HCT116 (cell line): ENCODE data around the gene DRAM1. TPM values are rescaled to one million over a fixed set of nuclear protein-coding genes. Genes with fewer than 3 reads are reported as not detected.

ENCODE experiments used
- ATAC-seq: fragments of 200-7000 bp; cut with Tn5 transposase; 2 replicates; pipeline ENCODE4 v1.9.1; 2020; ENCODE audit warnings: mild to moderate bottlenecking, moderate library complexity
- BruUV-seq: library from RNA; stranded (reverse); fragments of 400-500 nt; replicated peaks from 2 replicates; lab custom pipeline; 2021; lab: Mats Ljungman, UMichigan
- CTCF ChIA-PET: fragments of 300-600 bp; sonication (Branson Sonifier 250); formaldehyde crosslinking; loops from one replicate; lab custom pipeline; 2021; ENCODE audit warnings: antibody characterized with exemption; lab: Charles Lee
- POLR2A ChIA-PET: fragments of 300-600, 350-600 bp; sonication (Branson Sonifier 250); formaldehyde crosslinking; loops from one replicate; lab custom pipeline; 2021; ENCODE audit warnings: antibody characterized with exemption; lab: Charles Lee
- RAD21 ChIA-PET, 2 experiments: fragments of 300-600 bp; sonication (Branson Sonifier 250); formaldehyde crosslinking; loops; one replicate each; lab custom pipeline; 2023; ENCODE audit warnings: low total read pairs in 2 of 2; ENCODE audit not compliant: uncharacterized antibody in 2 of 2, unreplicated experiment in 2 of 2, low non-redundant PET in 1 of 2; lab: Charles Lee
- DNase-seq: peaks from one replicate; pipeline ENCODE4 v3.0.0-alpha.2; 2010; ENCODE audit warnings: low read depth, low spot score
- H2AFZ ChIP-seq: fragments of 200-600 bp; shearing (Covaris generic), sonication (generic); 2 replicates; pipeline ENCODE4 v1.6.1; 2017; ENCODE audit warnings: low read depth, mixed run types, mixed read lengths, antibody characterized with exemption, low read length; ENCODE audit not compliant: poor library complexity, severe bottlenecking
- H3K27ac ChIP-seq: 2 replicates; pipeline ENCODE4 v1.5.1; 2012; ENCODE audit warnings: low read depth, low read length
- H3K27me3 ChIP-seq: fragments of 200-600 bp; sonication (generic); 2 replicates; pipeline ENCODE4 v1.6.1; 2016; ENCODE audit warnings: mixed run types, low read length, mixed read lengths; ENCODE audit not compliant: insufficient read depth
- H3K36me3 ChIP-seq, 2 experiments: fragments of 200-500 bp in 1 of 2; fragments of 200-600 bp in 1 of 2; sonication (Bioruptor generic) in 1 of 2; sonication (generic) in 1 of 2; 2 replicates each; pipeline versions ENCODE4 v1.5.1 to v1.6.1; 2014 to 2016; ENCODE audit warnings: low read length in 2 of 2, inconsistent platforms in 1 of 2, mixed read lengths in 1 of 2, mixed run types in 1 of 2; ENCODE audit not compliant: insufficient read depth in 2 of 2, control insufficient read depth in 1 of 2
- H3K4me1 ChIP-seq, 2 experiments: fragments of 200-600 bp in 1 of 2; sonication (generic) in 1 of 2; 2 replicates each; pipeline versions ENCODE4 v1.5.1 to v1.6.1; 2012 to 2017; ENCODE audit warnings: low read length in 2 of 2, inconsistent platforms in 1 of 2, mild to moderate bottlenecking in 1 of 2, mixed read lengths in 1 of 2, mixed run types in 1 of 2, moderate library complexity in 1 of 2; ENCODE audit not compliant: insufficient read depth in 2 of 2, control insufficient read depth in 1 of 2
- H3K4me2 ChIP-seq: fragments of 200-600 bp; sonication (generic); 2 replicates; pipeline ENCODE4 v1.6.1; 2017; ENCODE audit warnings: mixed run types, low read length, mixed read lengths
- H3K4me3 ChIP-seq, 2 experiments: fragments of 200-600 bp in 1 of 2; sonication (generic) in 1 of 2; replicated peaks in 1 of 2; 2 replicates each; pipeline ENCODE4 v1.5.1; 2011 to 2016; ENCODE audit warnings: low read length in 2 of 2, control low read depth in 1 of 2, low read depth in 1 of 2, mild to moderate bottlenecking in 1 of 2, mixed read lengths in 1 of 2, mixed run types in 1 of 2
- H3K79me2 ChIP-seq: fragments of 200-600 bp; sonication (generic); 2 replicates; pipeline ENCODE4 v1.6.1; 2017; ENCODE audit warnings: mild to moderate bottlenecking, mixed run types, low read length, moderate library complexity, mixed read lengths; ENCODE audit not compliant: insufficient read depth
- H3K9ac ChIP-seq: fragments of 200-600 bp; sonication (generic); 2 replicates; pipeline ENCODE4 v1.6.1; 2016; ENCODE audit warnings: low read length, mixed read lengths
- H3K9me2 ChIP-seq: fragments of 200-600 bp; sonication (generic), shearing (Covaris generic); 2 replicates; pipeline ENCODE4 v1.6.1; 2017; ENCODE audit warnings: mixed run types, mild to moderate bottlenecking, moderate library complexity; ENCODE audit not compliant: insufficient read depth
- H3K9me3 ChIP-seq, 2 experiments: fragments of 200-500 bp in 1 of 2; fragments of 200-600 bp in 1 of 2; sonication (Bioruptor generic) in 1 of 2; sonication (generic) in 1 of 2; 2 replicates each; pipeline ENCODE4 v1.6.1; 2014 to 2017; ENCODE audit warnings: low read length in 2 of 2, mixed read lengths in 2 of 2, inconsistent platforms in 1 of 2, low read depth in 1 of 2, mild to moderate bottlenecking in 1 of 2, mixed run types in 1 of 2, moderate library complexity in 1 of 2; ENCODE audit not compliant: control insufficient read depth in 1 of 2, insufficient read depth in 1 of 2
- H4K20me1 ChIP-seq: fragments of 200-600 bp; sonication (generic), shearing (Covaris generic); 2 replicates; pipeline ENCODE4 v1.6.1; 2017; ENCODE audit warnings: mixed run types, mild to moderate bottlenecking, moderate library complexity; ENCODE audit not compliant: insufficient read depth
- CTCF ChIP-seq, 3 experiments: fragments of 200-600 bp in 1 of 3; sonication (generic) in 1 of 3; IDR thresholded peaks in 2 of 3; conservative IDR thresholded peaks in 1 of 3; 2 replicates each; pipeline ENCODE4 v1.5.1; 2012 to 2017; ENCODE audit warnings: low read depth in 2 of 3, low read length in 2 of 3, antibody characterized with exemption in 1 of 3, borderline replicate concordance in 1 of 3, control low read depth in 1 of 3, mild to moderate bottlenecking in 1 of 3, mixed read lengths in 1 of 3, mixed run types in 1 of 3, moderate library complexity in 1 of 3; ENCODE audit not compliant: insufficient read depth in 1 of 3
- FOSL1 ChIP-seq: IDR thresholded peaks from 2 replicates; pipeline ENCODE4 v1.6.1; 2012; ENCODE audit warnings: low read depth
- JUND ChIP-seq: IDR thresholded peaks from 2 replicates; pipeline ENCODE4 v1.6.1; 2012
- POLR2A ChIP-seq: IDR thresholded peaks from 2 replicates; pipeline ENCODE4 v1.7.0; 2011; ENCODE audit warnings: borderline replicate concordance; ENCODE audit not compliant: insufficient read depth, insufficient read length; ENCODE audit errors: extremely low read depth
- POLR2AphosphoS5 ChIP-seq: IDR thresholded peaks from 2 replicates; pipeline ENCODE4 v1.6.1; 2011; ENCODE audit warnings: mild to moderate bottlenecking, low read depth, low read length, moderate library complexity
- SIN3A ChIP-seq: IDR thresholded peaks from 2 replicates; pipeline ENCODE4 v1.6.1; 2012; ENCODE audit warnings: low read depth
- SP1 ChIP-seq: IDR thresholded peaks from 2 replicates; pipeline ENCODE4 v1.6.1; 2012; ENCODE audit warnings: low read depth
- TCF7L2 ChIP-seq: IDR thresholded peaks from 2 replicates; pipeline ENCODE4 v1.7.0; 2011; ENCODE audit warnings: borderline replicate concordance, inconsistent platforms; ENCODE audit not compliant: insufficient read depth, insufficient read length; ENCODE audit errors: extremely low read depth
- ZBTB33 ChIP-seq: IDR thresholded peaks from 2 replicates; pipeline ENCODE4 v1.6.1; 2011; ENCODE audit warnings: mild to moderate bottlenecking, low read length, moderate library complexity; ENCODE audit not compliant: insufficient replicate concordance; ENCODE audit errors: extremely low read depth
- ZNF274 ChIP-seq: fragments of 200-500 bp; sonication (Bioruptor generic); IDR thresholded peaks from 2 replicates; pipeline ENCODE4 v1.6.1; 2014; ENCODE audit warnings: mild to moderate bottlenecking, low read depth, low read length, inconsistent platforms
- intact Hi-C: fragments of 100-400 bp; cut with micrococcal nuclease; formaldehyde crosslinking; loops from 2 replicates; pipeline ENCODE4 v1.10.0; 2022
- total RNA-seq: library from RNA; stranded (reverse); gene quantifications from one replicate; pipeline ENCODE4 v1.2.1, GENCODE V29; 2021; ENCODE audit not compliant: unreplicated experiment
- TF ChIP-seq, protein P1 (sequence below): IDR thresholded peaks from 2 replicates; pipeline ENCODE4 v1.6.1; 2012
- TF ChIP-seq, protein P2 (sequence below): IDR thresholded peaks from 2 replicates; pipeline ENCODE4 v1.6.1; 2012; ENCODE audit warnings: low read depth

Gene DRAM1
- total RNA-seq, 1 experiment from 2014 or later = 20.3 TPM

- no peak for DNase-seq
- TF ChIP-seq TCF7L2 = no peak
- no peak for TF ChIP-seq POLR2AphosphoS5
- no peak for TF ChIP-seq SIN3A
- no peak for TF ChIP-seq CTCF (IDR thresholded peaks at IDR 0.05 in 2 of 3, conservative IDR thresholded peaks at IDR 0.05 in 1 of 3; ENCODE audit: borderline replicate concordance in 1 of 3, insufficient read depth in 1 of 3, low read depth in 2 of 3, low read length in 2 of 3)
- TF ChIP-seq, protein P1, sequence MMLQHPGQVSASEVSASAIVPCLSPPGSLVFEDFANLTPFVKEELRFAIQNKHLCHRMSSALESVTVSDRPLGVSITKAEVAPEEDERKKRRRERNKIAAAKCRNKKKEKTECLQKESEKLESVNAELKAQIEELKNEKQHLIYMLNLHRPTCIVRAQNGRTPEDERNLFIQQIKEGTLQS = no peak
These were observed 20.3 kb upstream of the DRAM1 start for GRCh38 chr12:101857043-101857558.

DNA sequence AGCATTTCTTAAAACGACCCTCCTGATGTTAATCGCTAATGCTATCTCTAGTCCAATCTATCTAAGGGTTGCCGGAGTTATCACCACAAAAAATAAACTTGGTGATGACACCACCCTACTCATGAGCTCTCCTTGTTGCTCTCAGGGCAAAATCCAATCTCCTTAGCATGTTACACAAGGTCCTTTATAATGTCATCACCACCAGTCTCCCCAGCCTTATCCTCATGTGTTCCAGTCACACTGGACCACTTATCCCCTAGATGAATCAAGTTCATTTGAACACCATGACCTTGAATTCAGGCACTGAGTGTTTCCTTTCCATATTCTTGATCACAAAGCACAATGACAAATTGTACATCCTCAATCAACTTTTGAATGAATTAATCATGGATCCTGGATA is 19.0 kb upstream of the DRAM1 start:
- intact Hi-C loops = no loop called here
- no peak for DNase-seq
- Histone ChIP-seq H3K27ac (no peak overlapping the region), H4K20me1 (no peaks in the 10 kb centered on the region), H3K36me3 (no peaks in the 10 kb centered on the region), H3K4me2 (no peak overlapping the region), H3K4me1 (peaks cover 5 to 13% of the 10 kb centered on the region in 2 experiments; a peak in 2 of 4 replicates), H3K4me3 (no peak overlapping the region), H3K79me2 (no peaks in the 10 kb centered on the region), H3K9me2 (no peaks in the 10 kb centered on the region), H3K9me3 (no peaks in the 10 kb centered on the region), H3K9ac (no peak overlapping the region), H2AFZ (no peak overlapping the region), H3K27me3 (no peaks in the 10 kb centered on the region)
- ChIA-PET RAD21 (no interaction called here), POLR2A (no interaction called here), CTCF (no interaction called here)
- no peak for ATAC-seq
- no TSS peak for BruUV-seq
- TF ChIP-seq SIN3A = no peak
- TF ChIP-seq FOSL1 = no peak
- TF ChIP-seq SP1 = no peak
- TF ChIP-seq POLR2A = no peak
- no peak for TF ChIP-seq POLR2AphosphoS5
- no peak for TF ChIP-seq ZBTB33
- TF ChIP-seq JUND = no peak
- TF ChIP-seq ZNF274 = no peak
- TF ChIP-seq, protein P2, sequence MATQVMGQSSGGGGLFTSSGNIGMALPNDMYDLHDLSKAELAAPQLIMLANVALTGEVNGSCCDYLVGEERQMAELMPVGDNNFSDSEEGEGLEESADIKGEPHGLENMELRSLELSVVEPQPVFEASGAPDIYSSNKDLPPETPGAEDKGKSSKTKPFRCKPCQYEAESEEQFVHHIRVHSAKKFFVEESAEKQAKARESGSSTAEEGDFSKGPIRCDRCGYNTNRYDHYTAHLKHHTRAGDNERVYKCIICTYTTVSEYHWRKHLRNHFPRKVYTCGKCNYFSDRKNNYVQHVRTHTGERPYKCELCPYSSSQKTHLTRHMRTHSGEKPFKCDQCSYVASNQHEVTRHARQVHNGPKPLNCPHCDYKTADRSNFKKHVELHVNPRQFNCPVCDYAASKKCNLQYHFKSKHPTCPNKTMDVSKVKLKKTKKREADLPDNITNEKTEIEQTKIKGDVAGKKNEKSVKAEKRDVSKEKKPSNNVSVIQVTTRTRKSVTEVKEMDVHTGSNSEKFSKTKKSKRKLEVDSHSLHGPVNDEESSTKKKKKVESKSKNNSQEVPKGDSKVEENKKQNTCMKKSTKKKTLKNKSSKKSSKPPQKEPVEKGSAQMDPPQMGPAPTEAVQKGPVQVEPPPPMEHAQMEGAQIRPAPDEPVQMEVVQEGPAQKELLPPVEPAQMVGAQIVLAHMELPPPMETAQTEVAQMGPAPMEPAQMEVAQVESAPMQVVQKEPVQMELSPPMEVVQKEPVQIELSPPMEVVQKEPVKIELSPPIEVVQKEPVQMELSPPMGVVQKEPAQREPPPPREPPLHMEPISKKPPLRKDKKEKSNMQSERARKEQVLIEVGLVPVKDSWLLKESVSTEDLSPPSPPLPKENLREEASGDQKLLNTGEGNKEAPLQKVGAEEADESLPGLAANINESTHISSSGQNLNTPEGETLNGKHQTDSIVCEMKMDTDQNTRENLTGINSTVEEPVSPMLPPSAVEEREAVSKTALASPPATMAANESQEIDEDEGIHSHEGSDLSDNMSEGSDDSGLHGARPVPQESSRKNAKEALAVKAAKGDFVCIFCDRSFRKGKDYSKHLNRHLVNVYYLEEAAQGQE = no peak

More at GRCh38 chr12:101857043-101857558, 20.3 kb upstream of the DRAM1 start:
- no peak overlapping the region for H3K9ac ChIP-seq
- no peaks in the 10 kb centered on the region for H3K36me3 ChIP-seq
- no peaks in the 10 kb centered on the region for H3K9me3 ChIP-seq
- no peak for ATAC-seq
- H2AFZ ChIP-seq = no peak overlapping the region
- H3K27ac ChIP-seq = no peak overlapping the region
- POLR2A ChIA-PET = no interaction called here
- H3K4me3 ChIP-seq = no peak overlapping the region
- CTCF ChIA-PET = interaction anchor here (0.6 kb wide), 1 partner anchor 31 kb away, joined by 5 read pairs; no protein-coding TSS in a partner anchor
- no peaks in the 10 kb centered on the region for H3K79me2 ChIP-seq
- no peaks in the 10 kb centered on the region for H3K27me3 ChIP-seq
- no TSS peak for BruUV-seq
- H4K20me1 ChIP-seq = no peaks in the 10 kb centered on the region
- H3K4me2 ChIP-seq = no peak overlapping the region
- H3K9me2 ChIP-seq = no peaks in the 10 kb centered on the region
- intact Hi-C loops = no loop called here
- RAD21 ChIA-PET = no interaction called here
- peaks cover 5 to 13% of the 10 kb centered on the region in 2 experiments; a peak in 2 of 4 replicates for H3K4me1 ChIP-seq
